ENCODE measurements around the gene LMOD1.

Gene LMOD1

GRCh38 chr1:201851949-201852348, 94.4 kb downstream of the LMOD1 start:
- DNase-seq, result no peak

- DNase-seq, result no peak
These were observed 96.3 kb downstream of the LMOD1 start for GRCh38 chr1:201850053-201850397.

GRCh38 chr1:201849372-201850052, 96.8 kb downstream of the LMOD1 start:
- DNase-seq, result no peak

GRCh38 chr1:201848230-201848629, 98.1 kb downstream of the LMOD1 start:
- no peak for DNase-seq

- no peak for DNase-seq
These were observed 99.2 kb downstream of the LMOD1 start for GRCh38 chr1:201847150-201847549.
